Stimulated activated naive CD8-positive, alpha-beta T cell treated with anti-CD3 and anti-CD28 coated beads, Interleukin-15, Interleukin-2, amounts not matched to agents 100 ng/mL and 50 ng/mL, for 24 hours (primary cell): ENCODE results near the gene DHRS3.
A peak's percentile ranks its signal among the peaks of the same experiment; 100 is the strongest.

Experiments
- H3K27ac Mint-ChIP-seq: one replicate; pipeline ENCODE4 v1.8.0; 2021; ENCODE audit warnings: mild to moderate bottlenecking, mixed read lengths
- H3K27me3 Mint-ChIP-seq: one replicate; pipeline ENCODE4 v1.8.0; 2021; ENCODE audit warnings: mixed read lengths
- H3K36me3 Mint-ChIP-seq: one replicate; pipeline ENCODE4 v1.8.0; 2021; ENCODE audit warnings: low read depth, mixed read lengths
- H3K4me1 Mint-ChIP-seq: one replicate; pipeline ENCODE4 v1.8.0; 2021; ENCODE audit warnings: low read depth, mixed read lengths
- H3K4me3 Mint-ChIP-seq: one replicate; pipeline ENCODE4 v1.8.0; 2021; ENCODE audit warnings: mild to moderate bottlenecking, mixed read lengths
- H3K9me3 Mint-ChIP-seq: one replicate; pipeline ENCODE4 v1.8.0; 2021; ENCODE audit warnings: mixed read lengths

DHRS3 gene

DNA sequence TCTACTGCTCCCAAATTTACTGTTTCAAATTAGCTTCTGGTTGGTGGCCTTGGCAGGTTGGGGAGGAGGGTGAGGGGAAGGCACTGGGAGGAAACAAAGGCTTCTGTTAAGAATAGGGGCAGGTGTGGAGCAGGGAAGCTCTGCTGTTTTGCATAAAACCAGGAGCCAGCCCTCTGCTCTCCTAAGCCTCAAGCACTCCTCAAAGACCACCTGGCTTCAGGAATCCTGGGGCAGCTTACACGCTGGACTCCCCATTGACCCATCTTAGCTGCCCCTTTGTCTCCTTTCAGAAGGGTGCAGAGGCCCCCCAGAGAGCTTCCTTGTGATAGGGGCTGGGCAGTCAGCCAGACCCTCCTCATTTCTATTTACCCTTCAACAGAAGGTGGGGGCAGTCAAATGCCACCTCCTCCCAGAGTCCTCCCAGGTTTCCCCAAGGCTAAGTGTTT, 11.5 kb upstream of the DHRS3 start:
- Mint-ChIP-seq H3K9me3 (no peaks in the 10 kb centered on the region), H3K4me3 (no peak overlapping the region), H3K36me3 (no peaks in the 10 kb centered on the region), H3K27ac (no peak overlapping the region), H3K4me1 (peaks cover 3% of the 10 kb centered on the region), H3K27me3 (peaks cover 4% of the 10 kb centered on the region)

DNA sequence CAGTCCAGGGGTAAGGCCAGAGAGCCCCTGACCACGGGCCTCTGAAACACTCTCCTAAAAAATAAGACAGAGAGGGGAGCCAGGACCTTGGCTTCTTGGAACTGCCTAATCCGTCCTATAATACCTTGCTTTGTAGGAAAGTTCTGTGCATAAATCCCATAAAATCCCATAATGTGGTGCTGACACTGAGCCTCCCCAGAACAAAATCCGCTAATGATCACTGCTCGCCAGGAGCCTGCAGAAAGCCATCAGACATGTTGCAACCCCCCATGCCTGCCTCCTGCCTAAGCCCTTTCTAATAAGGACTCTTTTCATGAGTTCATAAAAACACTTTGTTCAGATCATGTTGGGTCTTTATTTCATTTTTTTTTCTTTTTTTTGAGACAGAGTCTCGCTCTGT, 9.3 kb upstream of the DHRS3 start:
- H3K27me3 Mint-ChIP-seq: no peaks in the 10 kb centered on the region
- no peaks in the 10 kb centered on the region for H3K36me3 Mint-ChIP-seq
- no peak overlapping the region for H3K4me3 Mint-ChIP-seq
- no peak overlapping the region for H3K27ac Mint-ChIP-seq
- H3K9me3 Mint-ChIP-seq: no peaks in the 10 kb centered on the region
- H3K4me1 Mint-ChIP-seq: peaks cover 12% of the 10 kb centered on the region

DNA sequence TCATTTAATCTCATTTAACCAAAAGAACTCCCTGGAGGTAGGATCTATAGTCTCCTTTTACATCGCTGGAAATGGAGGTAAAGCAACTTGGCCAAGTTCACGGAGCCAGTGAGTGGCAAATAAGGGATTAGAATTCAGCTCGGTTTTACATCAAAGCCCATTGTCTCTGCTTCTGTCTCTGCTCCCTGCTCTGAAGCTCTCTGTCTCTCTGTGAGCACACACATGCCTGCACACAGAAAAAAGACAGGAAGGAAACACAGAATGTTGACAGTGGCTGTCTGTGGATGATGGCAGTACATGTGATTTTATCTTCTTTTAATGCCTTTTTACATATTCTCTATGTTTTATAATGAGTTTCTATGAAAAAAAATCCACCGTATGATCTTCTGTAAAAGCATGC, 8.9 kb upstream of the DHRS3 start:
- H3K9me3 Mint-ChIP-seq: no peaks in the 10 kb centered on the region
- no peaks in the 10 kb centered on the region for H3K36me3 Mint-ChIP-seq
- H3K27me3 Mint-ChIP-seq: no peaks in the 10 kb centered on the region
- H3K4me1 Mint-ChIP-seq: peaks cover 16% of the 10 kb centered on the region
- H3K4me3 Mint-ChIP-seq: no peak overlapping the region
- H3K27ac Mint-ChIP-seq: no peak overlapping the region

DNA sequence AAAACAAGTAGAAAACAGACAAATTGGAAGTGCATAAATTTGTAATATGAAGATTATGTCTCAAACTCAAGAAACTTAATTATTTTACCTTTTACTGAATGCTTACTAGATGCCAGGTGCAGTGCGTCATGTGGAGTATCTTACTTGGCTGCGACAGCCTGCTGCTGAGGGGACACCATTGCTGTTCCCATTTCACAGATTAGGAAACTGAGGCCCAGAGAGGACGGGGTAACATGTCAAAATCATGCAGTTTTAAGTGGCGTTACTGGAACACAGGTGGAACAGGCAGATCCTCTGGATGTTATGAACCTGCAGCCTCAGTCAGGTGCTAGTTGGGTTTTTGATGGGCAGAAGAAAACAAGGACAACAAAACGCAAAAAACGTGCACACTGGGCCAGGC, 7.3 kb upstream of the DHRS3 start:
- Mint-ChIP-seq H3K27me3 (no peaks in the 10 kb centered on the region), H3K27ac (no peak overlapping the region), H3K9me3 (no peaks in the 10 kb centered on the region), H3K4me3 (no peak overlapping the region), H3K36me3 (no peaks in the 10 kb centered on the region), H3K4me1 (peaks cover 26% of the 10 kb centered on the region)

DNA sequence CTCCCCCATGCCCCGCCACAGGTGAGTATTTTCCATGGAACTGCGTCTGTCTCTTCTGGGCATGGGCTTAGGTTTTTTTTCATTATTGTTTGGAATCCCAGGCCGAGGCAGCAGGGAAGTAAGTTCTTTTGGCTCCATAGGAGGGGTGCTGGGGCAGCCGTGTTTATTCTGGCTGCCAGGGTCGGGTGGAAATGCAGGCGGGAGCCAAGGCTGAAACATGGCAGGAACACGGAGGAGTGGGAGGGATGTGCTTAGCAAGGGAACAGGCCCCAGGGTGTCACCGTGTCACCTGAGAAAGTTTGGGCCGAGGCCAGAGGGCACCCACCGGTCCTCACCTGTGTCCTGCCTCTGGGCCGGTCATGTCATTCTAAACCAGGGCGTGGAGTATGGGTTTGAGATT, 4.5 kb upstream of the DHRS3 start:
- Mint-ChIP-seq H3K27me3 (no peaks in the 10 kb centered on the region), H3K9me3 (no peaks in the 10 kb centered on the region), H3K36me3 (no peaks in the 10 kb centered on the region), H3K4me3 (no peak overlapping the region), H3K27ac (no peak overlapping the region), H3K4me1 (peaks cover 44% of the 10 kb centered on the region)

DNA sequence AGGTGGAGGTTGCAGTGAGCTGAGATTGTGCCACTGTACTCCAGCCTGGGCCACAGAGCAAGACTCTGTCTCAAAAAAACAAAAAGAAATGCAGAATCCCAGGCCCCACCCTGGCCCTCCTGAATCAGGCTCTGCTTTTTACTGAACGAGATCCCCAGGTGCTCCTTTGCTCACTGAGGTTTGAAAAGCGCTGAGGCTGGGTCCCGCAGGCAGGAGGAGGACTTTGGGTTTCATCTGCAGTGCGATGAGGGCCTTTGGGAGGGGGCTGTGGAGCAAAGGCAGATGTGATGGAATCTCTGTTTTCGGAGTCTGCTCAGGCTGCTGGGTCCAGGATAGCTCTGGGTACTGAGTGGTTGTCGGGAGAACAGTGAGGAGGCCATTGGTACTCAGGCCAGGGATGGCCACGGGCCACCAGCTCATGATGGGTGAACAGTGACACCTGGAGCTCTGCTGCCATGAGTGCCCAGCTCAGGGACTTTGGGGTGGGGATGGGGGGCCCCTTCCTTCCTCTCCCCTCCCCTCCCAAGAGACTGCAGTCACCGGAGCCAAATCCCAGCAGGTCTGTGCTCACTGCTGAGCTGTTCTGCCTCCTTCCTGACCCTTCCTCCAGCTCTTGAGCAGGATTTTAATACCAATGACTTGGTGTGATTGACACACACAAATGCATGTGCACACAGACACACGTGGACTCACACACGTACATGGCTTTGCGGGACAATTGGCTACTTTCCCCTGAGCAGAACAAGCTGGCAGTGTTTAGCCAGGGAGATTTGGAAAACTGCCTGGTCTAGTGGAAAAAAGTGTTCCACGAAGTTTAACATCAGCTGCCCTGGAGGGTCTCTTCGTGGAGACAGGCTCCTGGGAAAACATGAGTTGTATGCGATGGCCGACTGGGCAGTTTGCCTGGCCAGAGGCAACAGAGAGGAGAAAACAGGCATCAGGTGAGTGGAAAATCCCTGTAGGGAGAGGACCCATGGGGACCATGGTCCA, 3.6 kb upstream of the DHRS3 start:
- Mint-ChIP-seq H3K9me3 (no peaks in the 10 kb centered on the region), H3K36me3 (peaks cover 5% of the 10 kb centered on the region), H3K4me3 (no peak overlapping the region), H3K27ac (no peak overlapping the region), H3K27me3 (no peaks in the 10 kb centered on the region), H3K4me1 (peaks cover 49% of the 10 kb centered on the region)

DNA sequence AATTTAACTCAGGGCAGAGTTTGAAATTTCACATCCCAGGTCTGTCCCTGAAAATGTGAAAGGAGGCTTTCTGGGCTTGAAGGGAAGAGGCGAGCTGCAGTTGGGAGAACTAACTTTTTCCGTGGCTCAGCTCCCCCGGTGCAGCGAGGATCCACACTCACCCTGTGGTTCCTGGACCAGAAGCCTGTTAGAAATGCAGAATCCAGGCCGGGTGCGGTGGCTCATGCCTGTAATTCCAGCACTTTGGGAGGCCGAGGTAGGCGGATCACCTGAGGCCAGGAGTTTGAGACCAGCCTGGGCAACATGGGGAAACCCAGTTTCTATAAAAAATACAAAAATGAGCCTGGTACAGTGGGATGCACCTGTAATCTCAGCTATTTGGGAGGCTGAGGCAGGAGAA, 2.9 kb upstream of the DHRS3 start:
- Mint-ChIP-seq H3K4me3 (peak overlapping the region; percentile 99), H3K9me3 (no peaks in the 10 kb centered on the region), H3K36me3 (peaks cover 10% of the 10 kb centered on the region), H3K4me1 (peaks cover 51% of the 10 kb centered on the region), H3K27me3 (no peaks in the 10 kb centered on the region), H3K27ac (peak overlapping the region; percentile 98)

DNA sequence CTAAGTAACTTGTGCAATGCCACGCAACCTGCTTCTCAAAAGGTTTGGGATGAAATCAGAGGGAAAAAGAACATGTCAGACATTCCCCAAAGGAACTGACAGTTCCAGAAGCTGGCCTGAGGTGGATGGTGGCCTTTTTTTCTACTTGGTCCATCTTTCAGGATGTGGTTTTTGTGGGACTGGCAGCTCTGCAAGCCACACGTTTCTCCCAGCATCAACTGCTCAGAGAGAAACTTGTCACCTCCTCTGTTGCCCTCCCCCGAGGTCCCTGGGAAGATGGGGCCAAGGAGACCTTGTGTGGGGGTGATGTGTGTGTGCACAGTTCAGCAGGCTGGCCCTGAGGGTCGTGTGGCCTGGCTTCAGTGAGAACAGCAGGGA, 2.5 kb upstream of the DHRS3 start:
- peaks cover 14% of the 10 kb centered on the region for H3K36me3 Mint-ChIP-seq
- peaks cover 56% of the 10 kb centered on the region for H3K4me1 Mint-ChIP-seq
- H3K9me3 Mint-ChIP-seq: no peaks in the 10 kb centered on the region
- no peaks in the 10 kb centered on the region for H3K27me3 Mint-ChIP-seq
- H3K27ac Mint-ChIP-seq: peak overlapping the region; percentile 98
- peak overlapping the region; percentile 99 for H3K4me3 Mint-ChIP-seq

DNA sequence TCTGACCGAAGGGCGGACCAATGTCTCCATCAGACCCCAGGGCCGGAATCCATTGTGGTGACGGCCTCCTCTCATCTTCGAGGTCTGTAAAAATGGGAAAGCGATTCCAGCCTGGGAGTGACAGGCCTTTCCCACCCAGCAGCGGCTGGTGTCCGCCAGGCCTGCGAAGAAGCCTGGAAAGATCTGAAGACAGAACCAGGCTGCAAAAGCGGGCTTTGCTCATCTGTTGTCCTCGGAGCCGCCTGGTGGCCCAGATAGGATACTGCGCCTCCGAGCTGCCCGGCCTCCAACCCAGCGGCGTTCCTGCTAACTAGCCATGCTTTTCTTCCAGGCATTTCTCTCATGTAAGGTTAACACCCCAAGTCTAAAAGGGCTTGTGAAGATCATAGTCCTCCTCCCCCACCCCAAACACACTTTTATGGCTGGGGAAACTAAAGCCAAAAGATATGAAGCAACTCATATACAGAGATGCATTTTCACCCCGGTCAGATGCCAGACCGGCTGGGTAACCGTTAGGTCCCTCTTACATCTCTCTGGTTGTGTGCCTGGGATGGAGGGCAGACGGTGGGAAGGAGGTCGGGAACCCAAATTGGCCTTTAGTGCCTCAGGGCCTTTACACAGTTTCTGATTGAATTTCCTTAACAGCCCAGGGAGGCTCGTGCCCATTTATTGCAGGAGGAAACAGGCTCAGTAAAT, 1.9 kb upstream of the DHRS3 start:
- Mint-ChIP-seq H3K9me3 (no peaks in the 10 kb centered on the region), H3K4me3 (peak overlapping the region; percentile 99), H3K36me3 (peaks cover 20% of the 10 kb centered on the region), H3K27ac (peak overlapping the region; percentile 98), H3K4me1 (peaks cover 61% of the 10 kb centered on the region), H3K27me3 (no peaks in the 10 kb centered on the region)

DNA sequence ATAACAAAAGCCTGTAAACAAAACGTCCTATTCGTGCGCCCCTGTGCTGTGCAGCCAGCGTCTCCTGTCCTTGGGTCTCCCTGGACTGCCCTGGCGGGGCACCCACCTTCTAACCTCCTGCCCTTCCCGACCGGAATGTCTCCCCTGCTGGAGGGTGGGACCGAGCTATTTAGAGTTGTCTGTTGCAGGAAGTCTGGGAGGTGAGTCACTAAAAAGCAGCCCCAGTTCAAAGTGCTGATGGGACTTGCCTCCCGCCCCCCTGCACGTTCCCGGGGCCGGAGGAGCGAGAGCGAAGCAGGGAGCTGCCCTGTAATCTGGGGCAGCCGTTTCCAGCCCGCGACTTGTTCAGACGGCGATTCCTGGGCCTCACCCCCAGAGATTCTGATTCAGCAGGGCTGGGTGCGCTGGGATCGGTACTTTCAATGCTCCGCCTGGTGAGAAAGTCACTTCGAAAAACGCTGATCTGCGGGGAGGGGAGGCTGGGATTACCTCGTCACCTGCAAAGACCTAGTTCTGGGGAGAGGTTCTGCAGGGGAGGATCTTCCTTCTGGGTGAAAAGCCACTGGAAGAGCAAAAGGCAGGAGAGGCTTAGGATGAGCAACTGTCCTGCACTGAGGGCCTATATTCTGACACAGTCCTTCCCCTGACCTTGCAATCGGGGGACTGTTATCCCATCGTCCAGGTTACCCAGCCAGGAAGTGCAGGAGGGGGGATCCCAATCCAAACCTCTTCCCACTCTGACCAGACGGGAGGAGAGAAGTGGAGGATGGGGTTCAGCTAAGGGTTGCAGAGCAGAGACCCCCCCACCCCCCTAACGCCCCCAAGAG, 1.2 kb upstream of the DHRS3 start:
- H3K9me3 Mint-ChIP-seq: no peaks in the 10 kb centered on the region
- peak overlapping the region; percentile 98 for H3K27ac Mint-ChIP-seq
- peak overlapping the region; percentile 99 for H3K4me3 Mint-ChIP-seq
- H3K36me3 Mint-ChIP-seq: peaks cover 27% of the 10 kb centered on the region
- H3K27me3 Mint-ChIP-seq: no peaks in the 10 kb centered on the region
- H3K4me1 Mint-ChIP-seq: peaks cover 69% of the 10 kb centered on the region

DNA sequence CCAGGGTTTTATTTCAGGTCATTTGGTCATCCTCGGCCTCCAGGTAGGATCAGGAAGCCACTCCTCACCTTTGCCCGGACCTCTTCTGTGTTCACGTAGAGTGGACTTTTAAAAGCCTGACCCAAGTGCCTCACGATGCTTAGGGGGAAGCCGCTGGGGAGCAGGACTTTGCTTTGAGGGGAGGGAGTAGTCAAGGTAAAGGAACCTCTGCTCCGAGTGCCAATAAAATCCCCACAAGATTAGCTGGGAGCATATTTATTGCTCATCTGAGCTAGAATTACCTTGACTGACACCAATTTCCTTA, 603 bp upstream of the DHRS3 start:
- Mint-ChIP-seq H3K4me3 (peak overlapping the region; percentile 99), H3K27ac (peak overlapping the region; percentile 98), H3K4me1 (peaks cover 73% of the 10 kb centered on the region), H3K9me3 (no peaks in the 10 kb centered on the region), H3K27me3 (no peaks in the 10 kb centered on the region), H3K36me3 (peaks cover 33% of the 10 kb centered on the region)

DNA sequence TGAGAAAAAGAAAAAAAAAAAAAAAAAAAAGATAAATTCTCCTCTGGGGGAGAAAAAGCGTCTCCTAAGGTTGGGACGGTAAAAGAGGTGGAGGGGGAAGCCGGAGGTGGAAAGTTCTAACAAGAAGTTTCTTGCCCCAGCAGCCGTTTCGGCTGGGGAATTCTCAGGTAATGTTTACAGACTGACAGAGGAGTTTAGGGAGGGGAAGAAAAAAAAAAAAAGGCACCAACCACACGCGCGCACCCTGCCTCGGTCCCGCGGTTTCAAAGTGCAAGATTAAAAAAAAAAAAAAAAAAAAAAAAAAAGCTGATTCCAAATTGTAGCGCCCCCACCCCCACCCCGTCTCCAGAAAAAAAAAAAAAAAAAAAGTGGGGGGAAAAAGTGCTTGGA, 504 bp downstream of the DHRS3 start:
- peak overlapping the region; percentile 99 for H3K4me3 Mint-ChIP-seq
- peak overlapping the region; percentile 98 for H3K27ac Mint-ChIP-seq
- no peaks in the 10 kb centered on the region for H3K27me3 Mint-ChIP-seq
- H3K4me1 Mint-ChIP-seq: peaks cover 74% of the 10 kb centered on the region
- no peaks in the 10 kb centered on the region for H3K9me3 Mint-ChIP-seq
- H3K36me3 Mint-ChIP-seq: peaks cover 44% of the 10 kb centered on the region

DNA sequence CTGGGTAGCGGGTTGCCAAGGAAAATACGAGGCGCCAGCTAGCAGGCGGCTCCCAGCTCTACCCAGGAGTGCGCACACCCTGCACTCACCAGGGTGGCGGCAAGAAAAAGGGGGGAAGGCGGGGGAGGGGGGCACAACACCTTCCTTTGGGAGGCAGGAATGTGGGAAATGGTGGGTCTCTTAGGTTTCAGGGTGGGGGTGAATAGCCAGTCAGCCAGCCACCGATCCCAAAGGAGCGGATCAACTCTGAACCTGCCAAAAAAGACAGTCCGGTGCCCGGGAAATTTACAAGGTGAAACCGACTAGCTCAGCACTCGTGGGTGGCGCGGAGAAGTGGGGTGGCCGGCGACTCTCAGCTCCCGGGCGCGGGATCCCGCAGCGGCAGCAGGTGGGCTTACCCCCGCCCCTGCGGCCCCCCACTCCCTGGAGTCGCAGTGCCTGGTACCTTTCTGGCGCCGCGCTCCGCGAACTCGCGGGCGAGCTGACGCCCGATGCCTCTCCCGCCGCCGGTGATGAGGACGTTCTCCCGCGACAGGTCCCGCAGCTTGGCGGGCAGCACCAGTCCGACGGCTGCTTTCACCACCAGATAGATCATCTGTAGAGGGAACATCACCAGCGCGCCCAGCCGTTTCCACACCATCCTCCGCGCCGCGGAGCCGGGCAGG, 1.2 kb downstream of the DHRS3 start:
- peaks cover 72% of the 10 kb centered on the region for H3K4me1 Mint-ChIP-seq
- peak overlapping the region; percentile 99 for H3K4me3 Mint-ChIP-seq
- H3K36me3 Mint-ChIP-seq: peaks cover 49% of the 10 kb centered on the region
- H3K27me3 Mint-ChIP-seq: no peaks in the 10 kb centered on the region
- peak overlapping the region; percentile 98 for H3K27ac Mint-ChIP-seq
- H3K9me3 Mint-ChIP-seq: no peaks in the 10 kb centered on the region

DNA sequence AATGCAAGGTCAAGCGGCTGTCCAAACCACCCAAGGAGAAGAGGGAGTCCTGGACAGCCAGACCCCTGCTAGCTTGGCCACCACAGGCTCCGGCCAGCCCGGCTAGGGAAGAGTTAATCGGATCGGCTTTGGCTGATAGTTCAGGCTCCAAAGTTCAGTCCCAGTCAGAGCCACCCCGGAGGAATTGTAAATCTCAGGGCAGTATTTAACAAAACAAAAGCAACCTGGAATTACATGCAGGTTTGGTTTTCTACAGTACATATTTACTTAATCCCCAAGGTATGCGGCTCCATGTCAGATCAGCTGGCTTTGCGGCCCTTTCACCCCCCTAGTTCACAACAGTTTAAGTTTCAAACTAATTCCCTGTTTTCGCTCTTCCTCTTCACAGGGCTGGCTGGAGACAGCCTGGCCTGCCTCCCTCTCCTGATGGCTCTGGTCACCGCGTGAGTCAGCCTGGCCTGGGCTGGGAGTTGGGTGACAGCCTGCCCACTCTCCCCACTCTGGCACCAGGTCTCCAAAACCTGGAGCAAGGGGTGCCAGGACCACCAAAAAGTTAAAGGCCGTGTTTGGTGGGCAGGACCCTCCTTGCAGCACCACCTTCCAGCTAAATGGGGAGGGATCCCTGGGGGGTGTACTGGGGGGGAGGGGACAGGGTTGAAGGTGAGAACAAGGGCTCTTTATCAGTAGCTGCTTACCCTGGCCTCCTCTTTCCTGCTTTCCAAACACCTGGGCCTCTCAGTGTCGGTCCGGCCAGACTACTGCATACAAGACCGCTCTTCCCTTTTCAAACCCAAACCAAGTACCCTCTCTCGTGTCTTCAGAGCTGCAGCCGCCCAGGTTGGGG, 1.9 kb downstream of the DHRS3 start:
- peaks cover 76% of the 10 kb centered on the region for H3K4me1 Mint-ChIP-seq
- peak overlapping the region; percentile 95 for H3K27ac Mint-ChIP-seq
- H3K27me3 Mint-ChIP-seq: no peaks in the 10 kb centered on the region
- no peaks in the 10 kb centered on the region for H3K9me3 Mint-ChIP-seq
- peaks cover 56% of the 10 kb centered on the region for H3K36me3 Mint-ChIP-seq
- H3K4me3 Mint-ChIP-seq: peak overlapping the region; percentile 99
